ENCODE results near the gene TCFL5.

TCFL5 gene

DNA sequence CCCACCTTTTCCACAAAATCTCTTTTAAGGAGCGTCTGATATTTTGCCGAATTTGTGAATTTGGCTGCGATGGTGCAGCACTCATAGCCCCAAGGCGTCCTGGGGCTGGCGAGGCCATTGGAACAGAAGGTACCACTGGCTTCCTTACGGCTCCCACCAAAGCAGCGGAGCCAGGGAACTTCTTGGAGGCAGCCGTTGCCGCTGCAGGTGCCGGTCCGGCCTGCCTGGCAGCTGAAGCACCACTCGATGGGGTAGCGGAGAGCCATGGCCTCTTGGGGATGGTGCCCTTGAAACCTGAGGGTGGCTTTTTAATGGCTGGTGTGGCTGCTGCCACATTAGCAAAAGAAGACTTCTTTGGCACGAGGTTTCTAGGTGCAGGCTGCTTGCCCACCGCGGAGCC lies 34.9 kb upstream of the TCFL5 start:
- no peak for DNase-seq

DNA sequence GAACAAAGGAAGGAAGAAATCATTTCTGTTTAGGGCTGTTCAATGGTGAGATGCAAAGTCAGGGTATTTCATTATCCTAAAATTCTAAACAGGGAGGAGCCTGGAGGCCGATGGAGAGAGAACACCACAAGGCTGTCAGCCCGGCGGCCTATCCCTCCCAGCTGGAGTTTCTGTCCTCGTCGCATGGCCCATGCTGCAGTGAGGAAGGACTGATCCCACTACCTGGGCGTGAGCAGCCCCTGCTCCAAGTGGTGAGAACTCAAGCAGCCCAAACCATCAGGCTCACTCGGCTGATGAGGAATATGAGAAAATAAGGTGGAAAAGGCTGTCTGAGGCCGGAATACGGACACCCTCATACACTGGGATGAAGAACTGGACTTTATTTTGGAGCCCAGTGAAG lies 33.9 kb upstream of the TCFL5 start:
- no peak for DNase-seq

DNA sequence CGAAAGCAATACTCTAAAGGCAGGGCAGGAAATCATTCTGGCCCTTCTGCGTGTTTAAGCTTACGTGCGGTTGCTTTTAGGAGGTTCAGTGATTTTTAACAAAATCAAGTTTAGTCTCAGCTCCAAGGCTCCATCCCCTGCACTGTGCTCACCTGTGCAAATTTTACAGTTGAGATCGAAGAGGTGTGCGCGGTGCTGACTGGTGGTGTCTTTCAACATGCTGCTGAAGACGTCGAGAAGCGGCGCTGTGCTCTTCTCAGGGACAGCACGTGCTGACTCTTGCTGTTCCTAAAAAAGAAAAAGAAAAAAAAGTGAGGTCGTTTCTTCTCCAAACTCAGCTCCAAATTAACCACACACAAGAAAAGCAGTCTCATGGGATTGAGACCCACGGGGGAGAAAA lies 32.6 kb upstream of the TCFL5 start:
- DNase-seq: no peak

DNA sequence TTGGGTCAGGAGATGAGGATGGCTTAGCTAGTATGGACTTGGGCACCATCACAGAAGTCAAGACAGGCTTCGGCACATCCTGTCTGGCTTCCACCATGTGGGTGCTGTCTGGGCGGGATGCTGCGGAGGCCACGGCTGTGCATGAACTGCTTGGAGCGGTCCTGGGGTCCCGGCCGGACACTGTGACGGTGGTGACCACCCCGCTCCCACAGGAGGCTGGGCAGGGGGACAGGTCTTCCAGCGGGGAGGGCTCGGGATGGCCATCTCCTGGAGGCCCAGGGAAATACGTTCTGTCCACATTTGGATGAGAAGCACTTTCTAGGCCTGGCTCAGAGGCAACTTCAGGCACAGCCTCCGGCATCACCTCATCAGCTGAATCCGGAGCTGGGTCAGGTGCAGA lies 32.1 kb upstream of the TCFL5 start:
- DNase-seq: no peak

DNA sequence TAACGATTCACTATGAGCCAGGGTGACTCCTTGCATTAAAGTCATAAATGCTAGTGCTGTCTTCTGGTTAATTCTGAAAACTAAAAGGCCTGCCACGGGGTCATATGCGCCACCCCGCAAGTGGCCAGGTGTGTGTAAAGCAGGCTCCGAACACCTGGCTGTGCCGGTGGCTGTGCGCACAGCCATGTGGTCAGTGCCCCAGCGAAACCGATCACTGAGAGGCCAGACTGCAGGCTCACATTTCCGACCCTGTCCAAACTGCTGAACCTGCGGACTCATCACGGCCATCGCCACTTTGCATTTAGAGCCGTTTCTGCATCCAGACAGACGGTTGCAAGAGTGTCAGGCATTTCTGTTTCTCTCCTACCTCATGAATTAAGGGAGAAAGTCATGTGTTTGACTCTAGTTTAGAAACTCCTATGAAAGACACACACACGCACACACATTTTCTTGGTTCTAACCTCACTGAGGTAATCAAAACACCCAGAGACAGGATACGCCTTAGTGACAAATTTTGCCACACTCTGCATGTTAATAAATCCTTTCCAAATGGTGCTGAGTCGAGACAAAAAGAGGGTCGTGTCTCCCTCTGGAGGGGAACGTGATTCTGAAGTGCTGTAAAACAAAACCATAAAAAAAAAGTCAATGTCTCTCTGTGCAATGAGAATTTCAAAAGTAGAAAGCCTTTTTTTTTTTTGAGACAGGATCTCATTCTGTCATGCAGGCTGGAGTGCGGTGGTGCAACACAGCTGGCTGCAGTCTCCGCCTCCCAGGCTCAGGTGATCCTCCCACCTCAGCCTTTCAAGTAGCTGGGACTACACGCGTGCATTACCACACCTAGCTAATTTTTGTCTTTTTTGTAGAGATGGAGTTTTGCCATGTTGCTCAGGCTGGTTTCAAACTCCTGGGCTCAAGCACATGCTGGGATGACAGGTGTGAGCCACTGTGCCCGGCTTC lies 31.0 kb upstream of the TCFL5 start:
- peak in 16 of 56 donors; percentile 6 to 79 (median 36) for DNase-seq

DNA sequence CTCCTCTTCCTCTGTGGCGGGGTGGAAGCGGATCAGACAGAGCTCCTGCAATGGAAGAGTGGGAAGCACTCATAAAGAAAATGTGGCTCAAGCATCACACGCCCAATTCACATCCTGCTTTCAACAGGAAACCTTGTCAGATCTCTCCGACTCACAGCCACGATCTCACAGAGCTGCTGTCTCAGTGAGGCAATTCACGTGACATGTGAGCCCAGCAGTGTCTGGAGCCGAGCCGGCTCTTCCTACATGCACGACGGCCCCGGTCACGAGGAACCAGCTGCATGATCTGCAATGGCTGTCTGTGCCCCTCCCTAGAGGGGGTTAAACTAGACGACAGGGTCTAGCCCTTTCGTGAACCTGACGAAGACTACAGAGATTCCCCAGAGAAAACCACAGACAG lies 29.5 kb upstream of the TCFL5 start:
- DNase-seq: peak in 4 of 56 donors; percentile 11 to 35 (median 21)

DNA sequence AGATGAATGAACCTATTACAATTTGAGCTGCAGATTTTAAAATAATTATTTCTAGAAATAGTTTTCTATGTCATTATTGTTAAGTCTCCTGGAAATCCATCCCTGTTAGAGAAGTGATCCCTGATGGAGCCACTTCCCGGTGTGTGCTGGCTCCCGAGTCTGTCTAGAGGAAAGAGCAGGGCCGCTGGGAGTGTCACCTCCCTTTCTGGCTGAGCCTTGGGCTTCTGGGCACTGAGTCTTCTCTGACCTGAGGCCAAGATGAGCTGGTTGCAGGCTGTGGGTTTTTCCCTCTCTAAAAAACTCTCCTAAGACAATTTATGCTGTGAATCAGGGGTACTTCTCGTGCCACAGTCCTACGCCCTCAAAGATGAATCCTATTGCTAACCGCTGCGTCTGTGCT lies 28.8 kb upstream of the TCFL5 start:
- peak in 1 of 56 donors; percentile 15 for DNase-seq

DNA sequence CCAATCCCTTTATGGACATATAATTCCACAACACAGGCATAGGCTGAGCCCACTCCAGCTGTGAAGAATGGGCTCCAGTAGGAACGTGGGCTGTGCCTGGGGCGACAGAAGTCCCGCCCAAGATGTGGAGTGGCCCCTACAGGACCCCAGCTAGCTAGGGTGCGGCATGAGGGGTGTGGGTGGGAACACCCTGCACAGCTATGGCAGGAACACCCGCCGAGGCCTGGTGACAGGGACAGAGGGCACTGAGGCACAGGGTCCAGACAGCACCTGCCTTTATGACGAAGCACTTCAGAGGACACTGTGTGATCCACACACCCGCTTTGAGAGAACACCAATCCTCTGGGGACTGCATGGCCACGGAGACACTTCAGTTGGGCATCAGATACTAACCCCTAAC lies 28.2 kb upstream of the TCFL5 start:
- DNase-seq: no peak

DNA sequence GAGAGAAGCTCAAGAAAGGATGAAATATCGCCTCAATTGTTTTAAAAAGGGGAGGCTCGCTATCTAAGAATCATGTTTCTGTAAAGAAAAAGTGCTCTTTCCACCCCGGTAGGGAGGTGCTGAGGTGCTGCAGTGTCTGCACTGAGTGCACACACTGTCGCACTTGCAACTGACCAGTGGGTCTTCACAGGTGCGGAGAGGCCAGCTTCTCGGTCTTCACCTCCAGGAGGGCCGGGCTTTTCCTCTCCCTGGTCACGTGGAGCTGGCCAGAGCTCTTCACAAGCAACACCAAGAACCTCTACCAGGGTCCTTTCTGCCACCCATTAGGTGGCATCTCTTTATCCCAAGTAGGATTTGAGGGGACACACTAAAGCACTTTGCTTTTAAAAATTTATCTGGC lies 27.8 kb upstream of the TCFL5 start:
- DNase-seq: no peak

DNA sequence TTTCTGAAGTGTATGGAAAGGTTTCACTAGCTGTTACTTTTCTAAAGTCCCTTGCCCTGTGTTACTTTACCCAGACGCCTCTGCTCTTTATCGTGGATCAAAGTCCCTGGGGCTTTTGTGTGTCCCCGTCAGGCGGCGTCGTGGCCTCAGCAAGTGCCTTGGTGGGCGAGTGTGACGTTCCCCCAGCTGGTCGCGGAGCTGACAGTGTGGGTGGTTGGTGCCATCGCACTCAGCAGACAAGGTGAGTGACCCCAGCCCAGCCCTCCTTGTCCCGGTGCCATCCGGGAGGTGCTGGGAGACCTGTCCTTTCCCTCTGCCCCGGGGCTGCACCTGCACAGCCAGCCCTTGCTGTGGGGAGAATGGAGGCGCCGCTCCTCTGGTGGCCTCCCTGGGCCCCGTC lies 27.3 kb upstream of the TCFL5 start:
- no peak for DNase-seq

DNA sequence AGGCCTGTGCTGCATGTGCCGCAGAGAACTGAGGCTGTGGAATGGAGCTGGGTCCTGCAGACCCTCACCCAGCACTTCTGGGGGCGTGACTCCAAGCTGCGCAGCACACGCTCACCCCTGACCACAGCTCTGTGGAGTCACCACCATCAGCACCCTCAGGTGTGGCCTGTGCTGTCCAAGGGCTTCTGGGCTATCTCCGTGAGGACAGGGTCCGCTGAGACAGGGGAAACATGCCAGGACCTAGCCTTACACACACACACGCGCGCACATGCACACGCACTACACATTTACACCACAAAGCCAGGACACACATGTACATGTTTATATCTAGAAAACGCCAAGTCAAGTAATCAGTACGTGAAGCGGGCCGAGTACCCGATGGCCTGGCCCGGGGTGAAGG lies 26.8 kb upstream of the TCFL5 start:
- no peak for DNase-seq

DNA sequence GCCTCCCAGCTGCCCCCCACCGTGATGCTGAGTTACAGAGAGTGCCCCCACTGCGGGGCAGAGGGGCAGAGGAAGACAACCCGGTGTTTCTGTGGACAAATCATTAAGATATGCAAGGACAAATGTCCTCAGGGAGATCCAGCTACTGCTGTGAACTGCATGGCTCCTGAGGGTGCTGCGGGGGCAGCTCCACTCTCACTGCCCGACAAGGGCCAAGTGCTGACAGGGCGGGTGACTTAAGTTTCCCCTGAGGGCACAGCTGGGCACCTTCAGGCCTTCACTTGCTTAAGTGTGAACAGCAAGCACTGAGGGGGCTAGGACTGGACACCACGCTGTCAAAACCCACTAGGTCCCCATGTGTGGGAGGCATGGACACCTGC lies 26.2 kb upstream of the TCFL5 start:
- no peak for DNase-seq

DNA sequence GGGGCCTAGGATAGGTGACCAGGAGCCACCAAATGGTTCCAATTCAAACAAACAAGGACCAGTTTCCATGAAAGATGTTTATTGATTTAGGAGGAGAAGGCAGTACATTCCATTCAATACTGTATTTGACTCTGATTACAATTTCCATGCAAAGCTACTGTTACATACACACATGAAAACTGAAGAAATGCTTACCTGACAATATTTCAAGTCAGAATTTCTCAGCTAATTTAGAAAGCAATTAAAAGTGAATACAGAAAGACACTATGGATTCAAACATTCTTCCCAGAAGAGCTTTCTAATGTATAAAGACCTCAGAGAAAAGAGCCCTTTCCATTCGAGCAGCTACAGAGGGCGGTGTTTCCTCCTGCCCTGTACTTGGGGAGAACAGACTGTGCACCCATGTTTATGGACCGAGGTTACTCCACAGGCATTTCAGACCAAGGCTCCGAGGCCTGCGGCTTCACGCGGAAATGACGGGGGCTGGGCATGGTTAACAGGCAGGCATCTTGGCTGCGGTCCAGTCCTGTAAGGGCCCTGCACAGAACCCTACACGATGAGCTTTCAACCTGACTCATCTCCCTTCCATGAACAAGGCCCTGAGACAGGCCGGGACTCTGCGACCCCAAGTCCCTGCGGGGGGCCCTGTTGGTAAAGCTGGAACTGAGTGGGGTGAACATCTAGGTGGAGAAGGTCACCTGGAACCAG lies 25.7 kb upstream of the TCFL5 start:
- peak in 3 of 56 donors; percentile 25 to 37 (median 33) for DNase-seq

DNA sequence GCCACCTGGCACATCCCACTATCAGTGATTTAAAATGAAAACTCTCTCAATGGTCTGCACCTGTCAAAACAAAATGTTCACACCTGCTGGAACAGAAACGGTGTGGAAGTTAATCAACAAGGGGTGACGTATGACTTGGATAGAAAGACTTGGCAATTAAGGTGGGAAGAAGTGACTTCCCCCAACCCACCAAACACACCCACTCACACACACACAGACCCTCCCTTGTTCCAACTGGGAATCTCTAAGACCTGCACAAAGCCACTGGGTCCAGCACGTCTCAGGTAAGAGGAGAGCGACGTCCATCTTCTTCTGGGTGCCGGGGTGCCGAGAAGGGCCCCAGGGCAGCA lies 25.1 kb upstream of the TCFL5 start:
- no peak for DNase-seq

DNA sequence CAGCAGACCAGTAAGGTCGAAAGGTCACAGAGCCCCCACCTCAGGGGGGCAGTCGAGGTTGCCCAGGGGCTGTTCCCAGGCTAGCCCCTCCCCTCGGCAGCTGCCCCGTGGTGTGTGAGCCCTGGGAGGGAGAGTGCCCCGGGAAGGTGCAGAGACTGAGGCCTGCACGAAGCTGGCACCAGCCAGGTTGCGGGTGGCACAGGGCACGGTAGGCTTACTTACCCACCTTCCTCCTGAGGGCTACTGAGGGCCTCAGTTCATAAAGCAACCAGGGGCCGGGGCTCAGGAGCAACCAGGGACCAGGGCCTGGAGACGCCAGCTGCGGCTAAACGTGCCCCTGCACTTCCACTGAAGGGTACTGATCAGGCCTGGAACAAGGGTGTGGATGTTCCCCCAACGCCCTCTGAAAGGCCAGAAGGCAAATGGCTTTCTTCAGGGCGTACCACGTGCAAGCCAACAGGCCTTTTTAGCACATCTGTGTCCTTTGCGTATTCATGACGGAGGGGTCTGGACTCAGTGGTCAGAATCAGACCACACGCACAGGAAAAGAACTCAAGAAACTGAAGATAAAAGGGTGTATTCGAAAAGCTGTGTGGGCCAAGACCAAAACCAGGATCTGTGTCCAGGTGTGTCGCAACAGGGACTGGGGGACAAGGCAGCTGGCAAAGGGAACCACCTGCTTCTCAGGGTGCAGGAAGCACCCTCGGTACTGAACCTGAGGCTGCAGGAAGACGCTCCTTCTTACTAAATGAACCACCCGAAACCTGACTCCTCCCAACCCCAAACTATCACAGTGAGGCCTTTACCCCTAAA lies 24.5 kb upstream of the TCFL5 start:
- no peak for DNase-seq

DNA sequence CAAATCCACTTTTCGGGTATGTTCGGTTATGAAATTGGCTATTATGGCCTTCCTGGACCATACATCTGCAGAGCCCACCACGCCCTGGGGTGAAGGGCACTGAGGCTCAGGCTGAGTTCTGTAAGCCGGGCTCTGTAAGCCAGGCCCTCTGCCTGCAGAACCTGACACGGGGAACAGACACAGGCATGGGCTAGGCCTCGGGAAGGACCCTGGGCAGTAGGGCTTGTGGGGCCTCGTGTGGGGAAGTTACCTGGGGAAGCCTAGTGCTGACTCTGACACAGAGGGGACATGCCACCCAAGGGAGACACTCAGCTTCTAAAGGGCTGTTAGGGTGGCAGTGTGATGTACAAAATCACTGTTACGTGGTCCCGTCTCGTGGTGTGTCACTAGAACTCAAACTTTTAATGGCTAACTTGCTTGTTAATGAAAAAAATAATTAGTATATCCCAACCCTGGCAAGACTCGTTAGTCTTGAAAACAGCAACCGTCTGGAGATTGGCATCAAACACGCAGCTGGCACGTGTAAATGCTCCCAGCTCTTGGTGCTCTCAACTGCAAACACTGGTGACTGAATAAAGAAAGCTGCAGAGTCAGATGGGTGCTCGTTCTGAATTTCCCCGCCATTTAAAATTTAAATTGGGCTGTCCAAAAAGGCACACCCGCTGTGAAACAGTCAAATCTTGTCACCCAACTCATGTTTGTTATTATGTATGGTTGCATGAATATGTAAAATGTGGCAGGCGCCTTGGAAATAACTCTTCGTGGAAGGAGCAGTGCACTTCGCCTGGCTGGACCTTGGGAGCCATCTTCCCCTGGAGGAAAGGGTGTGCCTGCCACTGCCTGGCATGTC lies 23.6 kb upstream of the TCFL5 start:
- no peak for DNase-seq

DNA sequence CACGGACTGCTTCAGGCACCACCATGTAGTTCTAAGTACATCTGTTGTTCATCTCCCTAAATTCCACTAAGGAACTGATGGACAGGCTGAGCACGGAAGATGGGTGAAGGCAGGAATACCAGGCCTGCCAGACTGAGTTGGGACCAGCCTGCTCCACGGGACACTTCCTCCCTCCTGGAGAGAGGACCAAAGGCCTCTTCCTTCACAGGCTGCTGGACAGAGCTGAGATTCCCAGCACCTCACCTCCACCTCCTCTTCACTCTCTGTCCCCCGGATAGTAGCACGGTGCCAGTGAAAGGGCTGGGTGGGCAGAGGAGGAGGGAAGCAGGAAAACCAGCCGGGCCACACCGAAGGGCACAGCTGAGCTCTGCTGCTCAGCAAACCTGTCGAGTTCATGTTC lies 22.9 kb upstream of the TCFL5 start:
- no peak for DNase-seq

DNA sequence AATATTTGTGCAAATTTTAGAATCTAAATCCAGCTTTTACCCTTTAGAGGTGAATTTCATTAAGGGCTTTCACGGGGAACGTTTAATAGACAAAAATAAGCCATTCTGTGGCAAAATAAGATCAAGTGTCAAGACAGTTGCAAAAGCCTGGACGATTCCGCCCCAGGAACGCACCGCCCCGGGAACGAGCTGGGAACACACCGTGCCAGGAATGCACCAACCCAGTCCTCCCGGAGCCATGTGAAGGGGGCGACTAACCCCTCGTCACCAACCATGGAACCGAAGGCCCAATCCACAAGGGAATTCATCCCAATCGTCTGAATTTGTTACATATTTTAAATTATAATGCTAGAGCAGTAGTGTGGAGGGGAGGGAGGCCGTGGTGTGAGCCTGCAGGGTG lies 20.8 kb upstream of the TCFL5 start:
- DNase-seq: no peak

DNA sequence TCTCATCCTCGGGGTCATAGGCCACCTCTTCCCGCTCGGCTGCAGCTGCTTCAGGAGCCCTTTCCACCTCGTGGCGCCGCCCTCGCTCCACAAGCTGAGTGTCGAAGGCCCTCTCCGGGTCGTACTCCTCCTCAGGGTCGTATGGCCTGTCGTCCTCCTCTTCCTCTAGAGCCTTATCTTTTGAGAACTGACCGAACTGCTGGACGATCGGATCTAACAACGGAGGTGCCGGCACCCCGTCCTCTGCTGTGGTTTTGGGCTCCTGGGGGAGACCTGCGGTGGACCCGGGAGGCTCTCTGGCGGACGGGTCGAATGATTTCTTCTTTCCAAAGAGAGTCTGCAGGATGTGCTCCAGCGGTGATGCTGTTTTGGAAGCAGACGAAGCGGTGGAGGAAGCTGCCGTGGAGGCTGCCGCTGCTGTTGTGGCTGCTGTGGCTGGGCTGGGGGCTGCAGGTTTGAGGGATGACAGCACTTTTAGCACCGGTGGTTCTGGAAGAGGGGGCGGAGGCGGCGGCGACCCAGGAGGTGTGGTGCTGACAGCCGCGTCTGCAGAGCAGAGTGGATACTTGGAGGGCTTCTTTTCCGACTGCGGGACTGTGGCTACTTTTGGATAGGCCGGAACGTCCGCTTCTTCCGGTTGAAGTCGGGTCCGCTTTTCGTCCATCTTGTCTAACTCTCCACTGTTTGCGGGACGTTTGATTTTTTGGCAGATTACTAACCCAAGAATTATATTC lies 20.2 kb upstream of the TCFL5 start:
- DNase-seq: no peak

DNA sequence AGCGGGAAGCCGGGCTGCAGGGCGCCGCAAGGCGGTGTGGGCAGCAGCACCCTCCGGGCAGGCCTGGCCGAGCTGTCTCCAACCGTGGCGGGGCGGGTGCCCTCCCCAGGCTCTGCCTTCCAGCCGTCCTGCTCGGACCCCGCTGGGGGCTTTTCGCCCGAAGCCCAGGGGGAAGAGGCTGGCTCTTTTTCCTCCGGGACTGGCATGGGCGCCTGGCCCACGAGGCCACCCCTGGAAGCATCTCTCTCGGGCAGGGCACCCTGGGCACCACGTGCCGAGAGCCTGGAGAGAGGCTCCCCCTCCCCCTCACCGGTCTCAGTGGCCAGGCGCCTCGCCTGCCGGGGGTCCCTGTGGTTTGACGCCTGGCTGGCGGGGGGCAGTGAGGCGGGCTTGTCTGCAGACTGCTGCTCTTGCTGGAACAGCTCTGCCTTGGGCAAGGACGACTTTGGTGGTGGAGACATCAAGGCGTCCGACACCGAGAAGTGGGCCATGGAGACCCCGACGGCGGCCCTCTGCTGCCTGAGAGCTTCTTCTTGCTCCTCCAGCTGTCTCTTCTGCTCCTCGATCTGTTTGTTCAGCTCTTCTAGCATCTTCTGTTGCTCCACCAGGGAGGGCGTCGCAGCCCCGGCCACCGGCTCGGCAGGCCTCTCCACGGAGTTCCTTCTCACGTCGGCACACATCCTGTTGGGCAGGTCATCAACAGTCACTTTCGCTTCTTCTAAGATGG lies 19.5 kb upstream of the TCFL5 start:
- DNase-seq: no peak

All from nucleus accumbens (tissue), 56 donors.